Measurements from ENCODE around the gene TAX1BP3. TPM values are rescaled to one million over a fixed set of nuclear protein-coding genes. Genes with fewer than 3 reads are reported as not detected.

Gene TAX1BP3
- total and polyA plus RNA-seq, 9 of the 15 experiments (the other 6 are each of a cell fraction or from before 2014, with no cell fraction given) = 0.99 to 14.5 (median 6.2) TPM

- ATAC-seq = no peak
- peaks cover 53% of the 10 kb centered on the region; the same call in 2 of the 3 replicates for H3K36me3 ChIP-seq (ENCODE audit: control insufficient read depth, insufficient read depth, low read length)
- peaks cover 3 to 8% of the 10 kb centered on the region in 2 experiments; a peak in 4 of 5 replicates for H3K4me1 ChIP-seq (replicated peaks in 1 of 2; ENCODE audit: control insufficient read depth in 2 of 2, insufficient read depth in 2 of 2, low read length in 2 of 2)
- no peaks in the 10 kb centered on the region for H3K9me1 ChIP-seq (ENCODE audit: control insufficient read depth, insufficient read depth, low read length)
- in situ Hi-C loops (cut with MboI) (no loop called here), intact Hi-C loops (cut with micrococcal nuclease) (no loop called here)
- H4K20me1 ChIP-seq (replicated peaks; ENCODE audit: control insufficient read depth, insufficient read depth, low read length) = no peaks in the 10 kb centered on the region
- TF ChIP-seq ZNF143 (CRISPR knock-in tag; IDR thresholded peaks at IDR 0.05) (no peak), KLF10 (CRISPR knock-in tag; IDR thresholded peaks at IDR 0.05) (no peak), NFIC (IDR thresholded peaks at IDR 0.05) (no peak), CBFA2T3 (IDR thresholded peaks at IDR 0.05) (no peak), IRF9 (tag; IDR thresholded peaks at IDR 0.05) (no peak), MBD2 (IDR thresholded peaks at IDR 0.05; ENCODE audit: borderline replicate concordance, low read depth) (no peak), ZNF395 (CRISPR knock-in tag; IDR thresholded peaks at IDR 0.05) (no peak), RBM39 (optimal IDR thresholded peaks at IDR 0.05; ENCODE audit: low read depth, low read length) (no peak), BCOR (IDR thresholded peaks at IDR 0.05) (no peak), TSC22D4 (tag; IDR thresholded peaks at IDR 0.05) (no peak), HNRNPLL (IDR thresholded peaks at IDR 0.05; ENCODE audit: low read depth, low read length, poor library complexity, severe bottlenecking) (no peak), CEBPG (CRISPR knock-in tag; IDR thresholded peaks at IDR 0.05) (no peak), CEBPG (tag; conservative IDR thresholded peaks at IDR 0.05 in 1 of 2, IDR thresholded peaks at IDR 0.05 in 1 of 2) (no peak), PCBP2 (IDR thresholded peaks at IDR 0.05; ENCODE audit: low read depth, low read length, poor library complexity, severe bottlenecking) (no peak), HEY1 (CRISPR knock-in tag; IDR thresholded peaks at IDR 0.05; ENCODE audit: borderline replicate concordance) (no peak), ZNF133 (CRISPR knock-in tag; IDR thresholded peaks at IDR 0.05) (no peak)
- no peak overlapping the region for H3K4me2 ChIP-seq (ENCODE audit: insufficient read depth, low read length)
- H2AFZ ChIP-seq (ENCODE audit: low read depth, low read length) = no peak overlapping the region
- no peaks in the 10 kb centered on the region for H3K9me3 ChIP-seq (replicated peaks; ENCODE audit: control insufficient read depth, insufficient read depth, low read depth, low read length)
- no peak overlapping the region for H3K9ac ChIP-seq (ENCODE audit: insufficient read depth in 1 of 2, low read depth in 2 of 2, low read length in 2 of 2)
- no peak for DNase-seq (ENCODE audit: extremely low read depth in 1 of 4, low spot score in 3 of 4)
- FAIRE-seq = no peak
- 92% methylated on average over 7 of the region's 8 CpGs for WGBS (ENCODE audit: insufficient coverage, low coverage, missing lambda C conversion rate)
- H3K27me3 ChIP-seq (ENCODE audit: control insufficient read depth in 2 of 2, insufficient read depth in 2 of 2, low read length in 2 of 2) = no peaks in the 10 kb centered on the region
- no peak overlapping the region for H3K27ac ChIP-seq (ENCODE audit: extremely low read depth, low read depth, low read length)
- H3K79me2 ChIP-seq (ENCODE audit: control insufficient read depth, insufficient read depth, low read length) = no peaks in the 10 kb centered on the region
- CTCF ChIA-PET (ENCODE audit: low intra/inter-chr PET ratio) = no interaction called here
- POLR2A ChIA-PET = interaction anchor here (1.6 kb wide), 1 partner anchor 14 kb away, joined by 4 read pairs; no protein-coding TSS in a partner anchor
- H3K4me3 ChIP-seq = no peak overlapping the region
- no TSS peak for BruUV-seq (replicated peaks)
Measured at GRCh38 chr17:3715296-3715695, 46.9 kb upstream of the TAX1BP3 start.

All from K562 (cell line).